Panc1 (cell line): ENCODE results near the gene CXorf49. TPM values are rescaled to one million over a fixed set of nuclear protein-coding genes. Genes with fewer than 3 reads are reported as not detected.

Experiments
- ATAC-seq: fragments of 200-7000 bp; cut with Tn5 transposase; 2 replicates; pipeline ENCODE4 v1.9.1; 2020; ENCODE audit warnings: mild to moderate bottlenecking, moderate library complexity
- BruUV-seq: library from RNA; stranded (reverse); fragments of 400-500 nt; replicated peaks from 2 replicates; lab custom pipeline; 2021; lab: Mats Ljungman, UMichigan
- CTCF ChIA-PET: fragments of 300-600 bp; sonication (Branson Sonifier 250); formaldehyde crosslinking; loops from one replicate; lab custom pipeline; 2022; ENCODE audit warnings: antibody characterized with exemption; lab: Charles Lee
- POLR2A ChIA-PET: fragments of 300-600 bp; sonication (Branson Sonifier 250); formaldehyde crosslinking; loops from one replicate; lab custom pipeline; 2022; ENCODE audit warnings: antibody characterized with exemption; lab: Charles Lee
- DNase-seq: peaks from one replicate; pipeline ENCODE4 v3.0.0-alpha.2; 2010; ENCODE audit warnings: low read depth, low spot score
- H3K27ac ChIP-seq: 2 replicates; pipeline ENCODE4 v1.5.1; 2011; ENCODE audit warnings: mild to moderate bottlenecking, low read length, inconsistent platforms
- H3K27me3 ChIP-seq: fragments of 200-500 bp; sonication (Bioruptor generic); 2 replicates; pipeline ENCODE4 v1.6.0; 2014; ENCODE audit warnings: low read length, inconsistent platforms; ENCODE audit not compliant: control insufficient read depth, insufficient read depth
- H3K36me3 ChIP-seq: fragments of 200-500 bp; sonication (Bioruptor generic); 2 replicates; pipeline ENCODE4 v1.5.1; 2014; ENCODE audit warnings: inconsistent platforms, mild to moderate bottlenecking, low read length, moderate library complexity; ENCODE audit not compliant: control insufficient read depth, insufficient read depth
- H3K4me1 ChIP-seq: 2 replicates; pipeline ENCODE4 v1.5.1; 2011; ENCODE audit warnings: inconsistent platforms, mild to moderate bottlenecking, low read length, moderate library complexity; ENCODE audit not compliant: control insufficient read depth, insufficient read depth
- H3K4me3 ChIP-seq, 2 experiments: 2 replicates each; pipeline ENCODE4 v1.5.1; 2011 to 2012; ENCODE audit warnings: low read depth in 2 of 2, low read length in 2 of 2, mild to moderate bottlenecking in 2 of 2, inconsistent platforms in 1 of 2, moderate library complexity in 1 of 2
- H3K9me3 ChIP-seq: fragments of 200-500 bp; sonication (Bioruptor generic); 2 replicates; pipeline ENCODE4 v1.5.1; 2014; ENCODE audit warnings: low read depth, mild to moderate bottlenecking, inconsistent platforms, low read length, moderate library complexity; ENCODE audit not compliant: control insufficient read depth, insufficient read depth
- CTCF ChIP-seq: fragments of 450-650 bp; IDR thresholded peaks from 2 replicates; pipeline ENCODE4 v1.5.1; 2017; ENCODE audit warnings: mild to moderate bottlenecking
- POLR2AphosphoS5 ChIP-seq: IDR thresholded peaks from 2 replicates; pipeline ENCODE4 v1.6.1; 2012; ENCODE audit warnings: mild to moderate bottlenecking, low read depth, low read length, moderate library complexity
- REST ChIP-seq, 2 experiments: IDR thresholded peaks; 2 replicates each; pipeline ENCODE4 v1.6.1; 2011 to 2012; ENCODE audit warnings: low read depth in 2 of 2, control low read depth in 1 of 2, low read length in 1 of 2, mild to moderate bottlenecking in 1 of 2, moderate library complexity in 1 of 2; ENCODE audit not compliant: insufficient read depth in 1 of 2
- SIN3A ChIP-seq: IDR thresholded peaks from 2 replicates; pipeline ENCODE4 v1.6.1; 2012; ENCODE audit warnings: low read depth, mild to moderate bottlenecking, low read length, moderate library complexity, borderline replicate concordance; ENCODE audit not compliant: insufficient read depth
- TCF7L2 ChIP-seq: IDR thresholded peaks from 2 replicates; pipeline ENCODE4 v1.6.1; 2011; ENCODE audit warnings: mild to moderate bottlenecking, low read depth, low read length, inconsistent platforms
- in situ Hi-C: cut with HindIII; loops from 2 replicates; pipeline ENCODE4 v1.10.0; 2016; ENCODE audit warnings: low sequenced_read_pairs, low pct_unique_long_range_greater_than_20kb
- intact Hi-C: fragments of 100-400 bp; cut with micrococcal nuclease; formaldehyde crosslinking; loops from one replicate; pipeline ENCODE4 v1.10.0; 2022; ENCODE audit not compliant: unreplicated experiment
- total RNA-seq: library from RNA; stranded (reverse); gene quantifications from one replicate; pipeline ENCODE4 v1.2.1, GENCODE V29; 2021; ENCODE audit not compliant: unreplicated experiment

Gene CXorf49
- total RNA-seq, 1 experiment from 2014 or later: not detected

- DNase-seq (no peak), ATAC-seq (no peak)
- POLR2A ChIA-PET: no interaction called here
- H3K36me3 ChIP-seq: no peaks in the 10 kb centered on the region
- H3K4me3 ChIP-seq: no peak within 1 kb of the TSS
- H3K27me3 ChIP-seq: no peaks in the 10 kb centered on the region
- CTCF ChIA-PET: no interaction called here
- intact Hi-C loops: no loop called here
- BruUV-seq: no TSS peak
- H3K9me3 ChIP-seq: no peaks in the 10 kb centered on the region
- H3K4me1 ChIP-seq: no peaks in the 10 kb centered on the region
- H3K27ac ChIP-seq: no peak within 1 kb of the TSS
- in situ Hi-C loops: no loop called here
- no peak for TF ChIP-seq CTCF
- no peak for TF ChIP-seq REST (IDR thresholded peaks at IDR 0.05; ENCODE audit: insufficient read depth in 1 of 2, low read depth in 2 of 2, low read length in 1 of 2)
- TF ChIP-seq SIN3A: no peak
- TF ChIP-seq TCF7L2: no peak
- no peak for TF ChIP-seq POLR2AphosphoS5
These were observed 50.5 kb downstream of the CXorf49 start, which contains the start of gene LOC101059915 for GRCh38 chrX:71667328-71668247. Gene LOC101059915 (plus strand): TSS chrX:71667546.

GRCh38 chrX:71666240-71667223 lies 51.6 kb downstream of the CXorf49 start:
- ChIA-PET CTCF (no interaction called here), POLR2A (no interaction called here)
- Histone ChIP-seq H3K36me3 (no peaks in the 10 kb centered on the region), H3K4me1 (no peaks in the 10 kb centered on the region), H3K27ac (no peak overlapping the region), H3K27me3 (no peaks in the 10 kb centered on the region), H3K9me3 (no peaks in the 10 kb centered on the region), H3K4me3 (no peak overlapping the region)
- intact Hi-C loops (no loop called here), in situ Hi-C loops (no loop called here)
- DNase-seq: no peak
- BruUV-seq: no TSS peak
- no peak for ATAC-seq
- no peak for TF ChIP-seq CTCF
- no peak for TF ChIP-seq REST (IDR thresholded peaks at IDR 0.05; ENCODE audit: insufficient read depth in 1 of 2, low read depth in 2 of 2, low read length in 1 of 2)
- no peak for TF ChIP-seq SIN3A
- no peak for TF ChIP-seq POLR2AphosphoS5
- TF ChIP-seq TCF7L2: no peak
